ENCODE data around the gene CRACDL.

The CRACDL gene

DNA sequence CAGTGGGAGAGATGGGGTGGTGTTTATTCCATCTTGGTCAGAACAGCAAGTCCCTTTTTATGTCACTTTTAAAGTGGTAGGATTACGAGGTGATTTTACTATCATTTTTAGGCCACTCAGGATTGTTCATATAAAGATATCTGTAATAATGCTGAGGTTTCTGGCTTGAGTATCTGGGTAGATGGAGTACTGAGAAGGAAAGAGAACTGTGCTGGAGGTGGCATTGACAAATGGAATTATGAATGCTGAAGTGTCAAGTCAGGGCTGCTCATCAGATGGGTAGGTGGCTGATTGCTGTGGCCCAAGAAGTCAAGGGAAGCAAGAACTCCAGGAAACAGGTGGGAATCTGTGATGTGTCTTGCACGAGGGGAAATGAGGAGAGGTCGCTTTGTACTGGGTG is 119.7 kb downstream of the CRACDL start:
- TF ChIP-seq EGR1 (IDR thresholded peaks at IDR 0.05), result no peak
- no peak for TF ChIP-seq NFIC (IDR thresholded peaks at IDR 0.05)
- TF ChIP-seq, protein P1, sequence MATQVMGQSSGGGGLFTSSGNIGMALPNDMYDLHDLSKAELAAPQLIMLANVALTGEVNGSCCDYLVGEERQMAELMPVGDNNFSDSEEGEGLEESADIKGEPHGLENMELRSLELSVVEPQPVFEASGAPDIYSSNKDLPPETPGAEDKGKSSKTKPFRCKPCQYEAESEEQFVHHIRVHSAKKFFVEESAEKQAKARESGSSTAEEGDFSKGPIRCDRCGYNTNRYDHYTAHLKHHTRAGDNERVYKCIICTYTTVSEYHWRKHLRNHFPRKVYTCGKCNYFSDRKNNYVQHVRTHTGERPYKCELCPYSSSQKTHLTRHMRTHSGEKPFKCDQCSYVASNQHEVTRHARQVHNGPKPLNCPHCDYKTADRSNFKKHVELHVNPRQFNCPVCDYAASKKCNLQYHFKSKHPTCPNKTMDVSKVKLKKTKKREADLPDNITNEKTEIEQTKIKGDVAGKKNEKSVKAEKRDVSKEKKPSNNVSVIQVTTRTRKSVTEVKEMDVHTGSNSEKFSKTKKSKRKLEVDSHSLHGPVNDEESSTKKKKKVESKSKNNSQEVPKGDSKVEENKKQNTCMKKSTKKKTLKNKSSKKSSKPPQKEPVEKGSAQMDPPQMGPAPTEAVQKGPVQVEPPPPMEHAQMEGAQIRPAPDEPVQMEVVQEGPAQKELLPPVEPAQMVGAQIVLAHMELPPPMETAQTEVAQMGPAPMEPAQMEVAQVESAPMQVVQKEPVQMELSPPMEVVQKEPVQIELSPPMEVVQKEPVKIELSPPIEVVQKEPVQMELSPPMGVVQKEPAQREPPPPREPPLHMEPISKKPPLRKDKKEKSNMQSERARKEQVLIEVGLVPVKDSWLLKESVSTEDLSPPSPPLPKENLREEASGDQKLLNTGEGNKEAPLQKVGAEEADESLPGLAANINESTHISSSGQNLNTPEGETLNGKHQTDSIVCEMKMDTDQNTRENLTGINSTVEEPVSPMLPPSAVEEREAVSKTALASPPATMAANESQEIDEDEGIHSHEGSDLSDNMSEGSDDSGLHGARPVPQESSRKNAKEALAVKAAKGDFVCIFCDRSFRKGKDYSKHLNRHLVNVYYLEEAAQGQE (IDR thresholded peaks at IDR 0.05; ENCODE audit: low read depth), result no peak
- TF ChIP-seq TEAD4 (IDR thresholded peaks at IDR 0.05), result no peak
- TF ChIP-seq, protein P2, sequence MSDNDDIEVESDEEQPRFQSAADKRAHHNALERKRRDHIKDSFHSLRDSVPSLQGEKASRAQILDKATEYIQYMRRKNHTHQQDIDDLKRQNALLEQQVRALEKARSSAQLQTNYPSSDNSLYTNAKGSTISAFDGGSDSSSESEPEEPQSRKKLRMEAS (IDR thresholded peaks at IDR 0.05), result no peak
- TF ChIP-seq ZBTB7A (IDR thresholded peaks at IDR 0.05; ENCODE audit: low read depth), result no peak
- no peak for TF ChIP-seq EP300 (IDR thresholded peaks at IDR 0.05; ENCODE audit: borderline replicate concordance)
- TF ChIP-seq CREB1 (IDR thresholded peaks at IDR 0.05; ENCODE audit: low read depth), result no peak
- no peak for TF ChIP-seq FOXM1 (IDR thresholded peaks at IDR 0.05; ENCODE audit: borderline replicate concordance, low read depth)
- TF ChIP-seq, protein P3, sequence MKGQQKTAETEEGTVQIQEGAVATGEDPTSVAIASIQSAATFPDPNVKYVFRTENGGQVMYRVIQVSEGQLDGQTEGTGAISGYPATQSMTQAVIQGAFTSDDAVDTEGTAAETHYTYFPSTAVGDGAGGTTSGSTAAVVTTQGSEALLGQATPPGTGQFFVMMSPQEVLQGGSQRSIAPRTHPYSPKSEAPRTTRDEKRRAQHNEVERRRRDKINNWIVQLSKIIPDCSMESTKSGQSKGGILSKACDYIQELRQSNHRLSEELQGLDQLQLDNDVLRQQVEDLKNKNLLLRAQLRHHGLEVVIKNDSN (IDR thresholded peaks at IDR 0.05), result no peak
- no peak for TF ChIP-seq CEBPB (IDR thresholded peaks at IDR 0.05)
- no peak for TF ChIP-seq TAF1 (IDR thresholded peaks at IDR 0.05; ENCODE audit: low read depth)
- TF ChIP-seq TCF12 (IDR thresholded peaks at IDR 0.05; ENCODE audit: low read depth), result no peak
- TF ChIP-seq YY1 (IDR thresholded peaks at IDR 0.05; ENCODE audit: low read depth), result no peak
- no peak for TF ChIP-seq RAD21 (IDR thresholded peaks at IDR 0.05; ENCODE audit: low read depth)

DNA sequence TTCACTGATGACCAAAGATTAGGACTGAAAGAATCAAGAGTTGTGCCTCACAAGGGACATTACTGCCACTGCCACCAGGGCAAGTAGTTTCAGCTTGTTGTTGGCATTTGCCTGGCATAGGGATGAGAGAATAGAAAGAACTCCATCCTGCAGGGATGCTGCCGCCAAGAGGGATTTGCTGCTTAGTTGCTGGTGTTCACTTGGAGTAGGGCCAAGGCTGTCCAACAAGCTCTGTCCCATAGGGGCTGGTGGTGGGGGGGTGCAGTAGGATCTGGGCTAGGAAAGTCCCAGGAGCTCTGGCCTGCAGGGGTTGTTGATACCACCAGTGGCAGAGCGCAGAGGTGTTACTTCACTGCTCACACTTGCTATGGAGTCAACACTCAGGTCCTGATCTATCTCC is 120.2 kb downstream of the CRACDL start:
- TF ChIP-seq EGR1 (IDR thresholded peaks at IDR 0.05), result no peak
- TF ChIP-seq FOXM1 (IDR thresholded peaks at IDR 0.05; ENCODE audit: borderline replicate concordance, low read depth), result no peak
- TF ChIP-seq, protein P2 (IDR thresholded peaks at IDR 0.05), result no peak

DNA sequence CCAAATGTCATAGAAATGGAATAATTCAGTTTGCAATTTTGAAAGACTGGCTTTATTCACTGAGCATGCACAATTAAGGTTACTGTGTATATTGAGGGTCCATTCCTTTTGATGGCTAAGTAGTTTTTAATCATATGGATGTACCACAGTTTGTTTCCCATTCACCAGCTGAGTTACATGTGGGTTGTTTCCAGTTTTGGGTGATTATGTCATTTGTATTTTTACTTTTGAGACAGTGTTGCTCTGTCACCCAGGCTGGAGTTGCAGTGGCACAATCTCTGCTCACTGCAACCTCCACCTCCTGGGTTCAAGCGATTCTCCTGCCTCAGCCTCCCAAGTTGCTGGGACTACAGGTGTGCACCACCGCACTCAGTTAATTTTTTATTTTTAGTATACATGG is 124.3 kb downstream of the CRACDL start:
- TF ChIP-seq EP300 (IDR thresholded peaks at IDR 0.05; ENCODE audit: borderline replicate concordance) (no peak), RAD21 (IDR thresholded peaks at IDR 0.05; ENCODE audit: low read depth) (no peak), TEAD4 (IDR thresholded peaks at IDR 0.05) (no peak), CEBPB (IDR thresholded peaks at IDR 0.05) (no peak)

DNA sequence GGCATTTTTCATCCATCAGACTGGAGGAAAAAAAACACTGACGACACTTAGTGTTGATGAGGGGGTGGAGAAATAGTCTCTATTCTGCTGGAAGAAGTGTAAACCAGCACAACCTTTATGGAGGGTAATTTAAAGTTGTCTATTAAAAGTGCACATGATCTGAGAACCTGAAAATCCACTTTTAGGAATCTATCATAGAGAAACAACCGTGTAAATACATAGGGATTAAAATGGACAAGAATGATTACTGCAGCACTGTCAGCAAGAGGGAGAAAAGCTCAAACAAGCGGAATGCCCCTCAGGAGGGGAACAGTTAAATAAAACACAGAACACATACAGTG is 125.5 kb downstream of the CRACDL start:
- TF ChIP-seq CREB1 (IDR thresholded peaks at IDR 0.05; ENCODE audit: low read depth), result no peak
- TF ChIP-seq, protein P1 (IDR thresholded peaks at IDR 0.05; ENCODE audit: low read depth), result no peak

DNA sequence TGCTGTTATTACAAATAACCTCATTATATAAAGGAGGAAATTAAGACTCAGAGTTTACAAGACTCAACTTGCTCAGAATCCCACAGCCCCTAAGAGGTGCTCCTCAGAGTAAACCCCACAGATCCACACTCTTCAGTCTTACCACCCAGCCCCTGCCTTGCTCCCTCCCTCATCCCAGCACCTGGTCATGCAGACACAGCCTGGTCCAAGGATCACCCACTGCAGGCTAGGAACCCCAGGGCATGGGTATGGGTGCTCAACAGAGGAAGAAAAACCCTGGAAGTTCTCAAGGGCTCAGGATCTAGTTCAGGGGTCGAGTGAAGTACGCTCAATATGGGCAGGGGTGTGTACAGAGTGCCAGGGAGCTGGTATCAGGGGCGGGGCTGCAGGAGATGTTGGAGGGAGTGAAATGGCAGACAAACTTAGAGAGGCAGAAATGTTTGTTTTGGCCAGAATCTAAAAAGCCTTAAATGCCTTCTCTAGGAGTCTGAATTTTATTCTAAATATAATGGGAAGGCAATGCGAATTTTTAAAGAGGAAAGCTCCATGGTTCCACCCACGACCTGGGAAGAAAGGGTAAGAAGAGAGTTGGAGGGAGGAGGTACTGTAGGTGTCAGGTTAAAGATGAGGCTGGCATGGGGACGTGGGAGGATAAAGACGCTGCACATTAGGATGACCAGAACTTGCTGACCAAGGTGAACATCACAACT is 126.0 kb downstream of the CRACDL start:
- TF ChIP-seq EP300 (IDR thresholded peaks at IDR 0.05; ENCODE audit: borderline replicate concordance) (no peak), YY1 (IDR thresholded peaks at IDR 0.05; ENCODE audit: low read depth) (no peak), RAD21 (IDR thresholded peaks at IDR 0.05; ENCODE audit: low read depth) (no peak), CEBPB (IDR thresholded peaks at IDR 0.05) (no peak), TCF12 (IDR thresholded peaks at IDR 0.05; ENCODE audit: low read depth) (no peak), NFIC (IDR thresholded peaks at IDR 0.05) (no peak), FOXM1 (IDR thresholded peaks at IDR 0.05; ENCODE audit: borderline replicate concordance, low read depth) (no peak), ZBTB7A (IDR thresholded peaks at IDR 0.05; ENCODE audit: low read depth) (no peak), CREB1 (IDR thresholded peaks at IDR 0.05; ENCODE audit: low read depth) (no peak), EGR1 (IDR thresholded peaks at IDR 0.05) (no peak), TEAD4 (IDR thresholded peaks at IDR 0.05) (no peak), TAF1 (IDR thresholded peaks at IDR 0.05; ENCODE audit: low read depth) (no peak)
- TF ChIP-seq, protein P3 (IDR thresholded peaks at IDR 0.05), result no peak

DNA sequence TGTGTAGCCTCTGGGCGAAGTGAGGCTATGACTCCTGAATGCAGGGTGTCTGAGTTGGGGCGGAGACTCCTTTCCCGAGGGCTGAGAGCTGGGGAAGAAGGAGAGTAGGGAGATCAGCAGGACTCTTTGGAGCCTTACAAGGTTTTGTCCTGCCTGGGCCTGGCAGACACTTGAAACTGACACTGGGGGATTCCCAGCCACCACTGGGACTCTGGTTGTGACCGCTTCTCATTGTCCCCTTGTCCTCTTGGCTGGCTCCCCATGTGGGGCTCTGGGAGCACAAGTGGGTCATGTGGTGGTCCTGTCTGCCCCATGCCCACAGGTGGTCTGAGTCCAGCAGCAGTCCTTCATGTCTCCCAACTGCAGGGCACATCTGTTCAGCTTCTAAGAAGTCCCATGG is 126.9 kb downstream of the CRACDL start:
- no peak for TF ChIP-seq ZBTB7A (IDR thresholded peaks at IDR 0.05; ENCODE audit: low read depth)
- no peak for TF ChIP-seq TAF1 (IDR thresholded peaks at IDR 0.05; ENCODE audit: low read depth)
- TF ChIP-seq, protein P3 (IDR thresholded peaks at IDR 0.05), result no peak
- TF ChIP-seq, protein P1 (IDR thresholded peaks at IDR 0.05; ENCODE audit: low read depth), result no peak
- no peak for TF ChIP-seq RAD21 (IDR thresholded peaks at IDR 0.05; ENCODE audit: low read depth)
- no peak for TF ChIP-seq CREB1 (IDR thresholded peaks at IDR 0.05; ENCODE audit: low read depth)
- TF ChIP-seq, protein P2 (IDR thresholded peaks at IDR 0.05), result no peak
- TF ChIP-seq NFIC (IDR thresholded peaks at IDR 0.05), result no peak
